ENCODE measurements around the gene SETD2. TPM values are rescaled to one million over a fixed set of nuclear protein-coding genes. Genes with fewer than 3 reads are reported as not detected.

SETD2 gene
- total RNA-seq, 1 donor from 2014 or later, result 19.7 TPM

- no peaks in the 10 kb centered on the region for H3K27me3 ChIP-seq (ENCODE audit: control insufficient read depth, insufficient read depth, low read length)
- DNase-seq (ENCODE audit: low read depth) (no peak), FAIRE-seq (peak; percentile 68)
- TF ChIP-seq CTCF (IDR thresholded peaks at IDR 0.05; ENCODE audit: insufficient read depth, low read length, severe bottlenecking), result no peak
- H3K4me3 ChIP-seq (ENCODE audit: low read depth, low read length), result no peak overlapping the region
- peaks cover 69% of the 10 kb centered on the region for H3K36me3 ChIP-seq (ENCODE audit: control insufficient read depth, insufficient read depth, low read length)
These were observed 162.8 kb downstream of the SETD2 start for GRCh38 chr3:47000922-47001730.

DNA sequence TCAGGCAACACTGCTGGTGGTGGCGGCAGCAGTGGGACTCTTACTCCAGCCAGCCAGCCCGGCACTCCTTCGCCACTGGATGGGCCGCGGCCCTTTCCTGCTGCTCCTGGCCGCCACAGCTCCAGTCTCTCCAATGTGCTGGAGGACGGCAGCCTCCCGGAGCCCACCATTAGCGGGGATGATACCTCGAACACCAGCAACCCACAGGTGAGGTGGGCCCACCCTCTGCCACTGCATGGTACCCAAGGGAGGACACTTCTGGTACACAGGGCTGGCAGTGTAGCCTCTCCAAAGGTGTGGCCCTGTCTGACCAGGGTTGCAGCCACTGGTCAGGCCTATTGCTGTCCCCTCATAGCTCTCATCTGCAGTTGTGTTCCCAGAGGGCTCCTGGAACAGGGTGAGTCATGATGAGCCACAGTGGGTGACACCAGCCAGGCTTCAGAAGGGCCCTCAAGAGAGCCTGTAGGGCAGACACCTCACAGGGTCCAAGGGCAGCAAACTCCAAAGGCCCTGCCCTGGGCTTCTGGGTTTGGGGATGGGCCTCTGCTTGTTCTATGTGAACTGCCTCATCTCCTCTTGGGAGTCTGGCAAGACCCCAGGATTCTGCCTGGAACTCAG, 163.6 kb downstream of the SETD2 start:
- Histone ChIP-seq H3K36me3 (ENCODE audit: control insufficient read depth, insufficient read depth, low read length) (peaks cover 70% of the 10 kb centered on the region), H3K27me3 (ENCODE audit: control insufficient read depth, insufficient read depth, low read length) (no peaks in the 10 kb centered on the region), H3K4me3 (ENCODE audit: low read depth, low read length) (no peak overlapping the region)
- DNase-seq (ENCODE audit: low read depth) (peak; percentile 41), FAIRE-seq (no peak)
- TF ChIP-seq CTCF (IDR thresholded peaks at IDR 0.05; ENCODE audit: insufficient read depth, low read length, severe bottlenecking), result no peak

- no peak for TF ChIP-seq CTCF (IDR thresholded peaks at IDR 0.05; ENCODE audit: insufficient read depth, low read length, severe bottlenecking)
- Histone ChIP-seq H3K36me3 (ENCODE audit: control insufficient read depth, insufficient read depth, low read length) (peaks cover 70% of the 10 kb centered on the region), H3K27me3 (ENCODE audit: control insufficient read depth, insufficient read depth, low read length) (no peaks in the 10 kb centered on the region), H3K4me3 (ENCODE audit: low read depth, low read length) (no peak overlapping the region)
- peak; percentile 36 for FAIRE-seq
- DNase-seq (ENCODE audit: low read depth), result no peak
These were observed 164.3 kb downstream of the SETD2 start for GRCh38 chr3:46999516-47000197.

DNA sequence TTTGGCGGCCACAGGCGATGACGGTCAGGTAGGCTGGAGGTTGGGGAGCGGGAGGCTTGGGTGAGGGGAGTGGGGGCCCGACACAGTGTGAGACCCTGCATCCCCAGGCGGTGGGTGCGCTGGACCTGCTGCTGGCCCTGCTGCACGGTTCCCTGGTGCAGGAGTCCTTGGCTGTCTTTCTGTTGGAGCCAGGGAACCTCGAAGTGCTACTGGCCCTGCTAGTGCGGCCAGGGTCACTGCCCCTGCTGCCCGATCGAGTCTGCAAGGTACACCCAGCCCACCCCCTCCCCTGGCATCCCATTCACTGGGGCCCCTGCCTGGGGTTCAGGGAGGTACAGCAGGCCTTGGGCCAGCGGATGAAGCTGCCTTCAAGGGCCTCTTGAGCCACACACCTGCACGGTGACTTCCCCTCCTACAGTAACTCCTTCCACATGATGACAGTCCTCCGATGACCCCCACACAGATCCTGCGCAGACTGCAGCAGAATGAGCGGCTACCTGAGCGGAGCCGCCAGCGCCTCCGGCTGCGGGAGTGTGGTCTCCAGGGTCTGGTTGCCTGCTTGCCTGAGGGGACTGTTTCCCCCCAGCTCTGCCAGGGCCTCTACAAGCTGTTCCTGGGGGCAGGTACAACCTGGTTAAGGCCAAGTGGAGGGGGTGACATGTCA, 164.9 kb downstream of the SETD2 start:
- no peak for FAIRE-seq

More for the DNA sequence above, 164.9 kb downstream of the SETD2 start:
- Histone ChIP-seq H3K36me3 (ENCODE audit: control insufficient read depth, insufficient read depth, low read length) (peaks cover 69% of the 10 kb centered on the region), H3K27me3 (ENCODE audit: control insufficient read depth, insufficient read depth, low read length) (no peaks in the 10 kb centered on the region), H3K4me3 (ENCODE audit: low read depth, low read length) (no peak overlapping the region)
- TF ChIP-seq CTCF (IDR thresholded peaks at IDR 0.05; ENCODE audit: insufficient read depth, low read length, severe bottlenecking), result no peak
- no peak for DNase-seq (ENCODE audit: low read depth)
